Neural crest cell (in vitro differentiated cells): ENCODE results near the gene LACC1. TPM values are rescaled to one million over a fixed set of nuclear protein-coding genes. Genes with fewer than 3 reads are reported as not detected.

Experiments used
- DNase-seq: peaks from one replicate; pipeline ENCODE4 v3.0.0; 2021; ENCODE audit warnings: low read depth, mixed read lengths, low spot score
- H3K27ac Mint-ChIP-seq: one replicate; pipeline ENCODE4 v1.8.0; 2021; ENCODE audit warnings: mild to moderate bottlenecking, mixed read lengths; ENCODE audit not compliant: unreplicated experiment
- H3K27me3 Mint-ChIP-seq: 2 replicates; pipeline ENCODE4 v1.8.0; 2021; ENCODE audit warnings: low read depth, mild to moderate bottlenecking, mixed read lengths
- H3K36me3 Mint-ChIP-seq: 2 replicates; pipeline ENCODE4 v1.8.0; 2021; ENCODE audit warnings: low read depth, mild to moderate bottlenecking, mixed read lengths
- H3K4me1 Mint-ChIP-seq: 2 replicates; pipeline ENCODE4 v1.8.0; 2021; ENCODE audit warnings: mixed read lengths
- H3K4me3 Mint-ChIP-seq: one replicate; pipeline ENCODE4 v1.8.0; 2021; ENCODE audit warnings: mild to moderate bottlenecking, mixed read lengths
- H3K9me3 Mint-ChIP-seq: 2 replicates; pipeline ENCODE4 v1.8.0; 2021; ENCODE audit warnings: mixed read lengths
- total RNA-seq: library from RNA; stranded (reverse); gene quantifications from 2 replicates; pipeline ENCODE4 v1.2.1, GENCODE V29; 2021
- TF ChIP-seq, protein P1 (sequence below): fragments of 200-600 bp; sonication (generic); conservative IDR thresholded peaks from 2 replicates; pipeline ENCODE4 v1.5.0; 2021; ENCODE audit warnings: antibody characterized with exemption, mild to moderate bottlenecking

Gene LACC1
- total RNA-seq, 1 donor from 2014 or later: 0.75 TPM

- H3K27ac Mint-ChIP-seq: no peak overlapping the region
- H3K4me3 Mint-ChIP-seq: no peak overlapping the region
- H3K36me3 Mint-ChIP-seq: peaks cover 2% of the 10 kb centered on the region
- H3K9me3 Mint-ChIP-seq: peaks cover 7% of the 10 kb centered on the region
- TF ChIP-seq, protein P1, sequence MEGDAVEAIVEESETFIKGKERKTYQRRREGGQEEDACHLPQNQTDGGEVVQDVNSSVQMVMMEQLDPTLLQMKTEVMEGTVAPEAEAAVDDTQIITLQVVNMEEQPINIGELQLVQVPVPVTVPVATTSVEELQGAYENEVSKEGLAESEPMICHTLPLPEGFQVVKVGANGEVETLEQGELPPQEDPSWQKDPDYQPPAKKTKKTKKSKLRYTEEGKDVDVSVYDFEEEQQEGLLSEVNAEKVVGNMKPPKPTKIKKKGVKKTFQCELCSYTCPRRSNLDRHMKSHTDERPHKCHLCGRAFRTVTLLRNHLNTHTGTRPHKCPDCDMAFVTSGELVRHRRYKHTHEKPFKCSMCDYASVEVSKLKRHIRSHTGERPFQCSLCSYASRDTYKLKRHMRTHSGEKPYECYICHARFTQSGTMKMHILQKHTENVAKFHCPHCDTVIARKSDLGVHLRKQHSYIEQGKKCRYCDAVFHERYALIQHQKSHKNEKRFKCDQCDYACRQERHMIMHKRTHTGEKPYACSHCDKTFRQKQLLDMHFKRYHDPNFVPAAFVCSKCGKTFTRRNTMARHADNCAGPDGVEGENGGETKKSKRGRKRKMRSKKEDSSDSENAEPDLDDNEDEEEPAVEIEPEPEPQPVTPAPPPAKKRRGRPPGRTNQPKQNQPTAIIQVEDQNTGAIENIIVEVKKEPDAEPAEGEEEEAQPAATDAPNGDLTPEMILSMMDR: no peak
- DNase-seq: no peak
- H3K27me3 Mint-ChIP-seq: no peaks in the 10 kb centered on the region
- H3K4me1 Mint-ChIP-seq: peaks cover 3% of the 10 kb centered on the region
Measured at GRCh38 chr13:43933378-43933777, 53.7 kb downstream of the LACC1 start.

- Mint-ChIP-seq H3K36me3 (peaks cover 2% of the 10 kb centered on the region), H3K27ac (no peak overlapping the region), H3K27me3 (no peaks in the 10 kb centered on the region), H3K4me3 (no peak overlapping the region), H3K9me3 (peaks cover 7% of the 10 kb centered on the region), H3K4me1 (peaks cover 3% of the 10 kb centered on the region)
- DNase-seq: no peak
- TF ChIP-seq, protein P1: no peak
Measured at GRCh38 chr13:43934273-43934672, 54.6 kb downstream of the LACC1 start.

DNA sequence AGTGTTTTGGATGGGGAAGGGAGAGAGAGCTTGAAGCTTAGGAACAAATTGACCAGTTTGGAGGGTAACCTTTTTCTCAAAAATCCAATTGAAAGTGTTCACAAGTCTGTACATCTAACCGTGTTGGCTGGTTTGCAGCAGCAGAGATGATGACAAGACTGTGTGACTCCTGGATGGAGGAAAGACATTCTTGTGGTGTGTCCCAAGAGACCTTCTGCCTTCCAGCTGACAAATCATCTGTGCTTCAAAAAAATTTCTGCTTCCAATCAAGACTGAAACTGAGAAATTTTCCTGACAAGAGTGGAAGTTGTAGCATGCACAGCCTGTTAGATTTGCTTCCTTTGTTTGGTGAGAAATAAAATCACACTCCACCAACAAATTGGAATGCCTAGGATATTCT, 56.2 kb downstream of the LACC1 start:
- DNase-seq: no peak
- no peaks in the 10 kb centered on the region for H3K36me3 Mint-ChIP-seq
- H3K4me1 Mint-ChIP-seq: peaks cover 3% of the 10 kb centered on the region
- TF ChIP-seq, protein P1: no peak
- no peaks in the 10 kb centered on the region for H3K27me3 Mint-ChIP-seq
- H3K4me3 Mint-ChIP-seq: no peak overlapping the region
- peaks cover 3% of the 10 kb centered on the region for H3K9me3 Mint-ChIP-seq
- H3K27ac Mint-ChIP-seq: no peak overlapping the region

DNA sequence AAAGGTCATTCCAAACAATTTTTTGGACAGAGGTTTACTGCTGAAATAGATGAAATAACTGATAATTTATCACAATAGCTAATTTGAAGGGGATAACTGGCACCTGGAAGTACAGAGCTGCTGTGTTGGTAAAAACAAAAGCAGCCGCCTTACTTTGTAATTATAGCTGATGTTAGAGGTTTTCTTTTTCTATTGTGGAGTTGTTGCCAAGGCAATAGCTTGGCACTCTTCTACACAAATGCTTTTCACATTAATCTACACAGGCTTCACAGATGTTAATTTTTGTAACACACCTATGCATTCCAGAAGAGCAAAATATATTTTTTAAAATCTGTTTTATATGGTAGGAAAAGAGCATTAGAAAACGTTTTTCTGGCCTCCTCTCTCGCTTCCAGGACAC, 56.9 kb downstream of the LACC1 start:
- no peak for DNase-seq
- TF ChIP-seq, protein P1: no peak
- H3K36me3 Mint-ChIP-seq: no peaks in the 10 kb centered on the region
- no peak overlapping the region for H3K27ac Mint-ChIP-seq
- H3K4me1 Mint-ChIP-seq: peaks cover 3% of the 10 kb centered on the region
- no peak overlapping the region for H3K4me3 Mint-ChIP-seq
- H3K27me3 Mint-ChIP-seq: no peaks in the 10 kb centered on the region
- peaks cover 3% of the 10 kb centered on the region for H3K9me3 Mint-ChIP-seq

- TF ChIP-seq, protein P1: no peak
- DNase-seq: no peak
- Mint-ChIP-seq H3K27me3 (no peaks in the 10 kb centered on the region), H3K27ac (no peak overlapping the region), H3K4me3 (no peak overlapping the region), H3K9me3 (peaks cover 1% of the 10 kb centered on the region), H3K36me3 (no peaks in the 10 kb centered on the region), H3K4me1 (peaks cover 3% of the 10 kb centered on the region)
Measured at GRCh38 chr13:43937839-43938238, 58.1 kb downstream of the LACC1 start.

DNA sequence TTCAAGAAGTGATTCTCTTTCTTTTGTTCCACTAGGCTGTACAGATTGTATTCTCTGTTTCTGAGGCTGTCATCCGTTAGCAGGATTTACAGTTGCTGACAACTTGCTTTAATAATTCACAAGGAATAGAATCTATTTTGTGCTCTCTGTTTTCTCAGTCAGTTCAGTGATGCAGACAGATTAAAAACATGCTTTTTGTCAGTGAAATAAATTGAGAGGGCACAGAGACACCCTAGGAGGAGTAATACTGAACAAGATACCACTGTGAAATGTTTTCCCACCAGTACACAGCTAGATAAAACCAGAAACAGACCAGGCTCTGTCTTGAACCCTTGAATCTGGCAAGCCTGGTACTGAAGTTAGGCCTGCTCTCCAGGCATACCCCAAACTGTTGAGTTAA, 58.7 kb downstream of the LACC1 start:
- peaks cover 3% of the 10 kb centered on the region for H3K4me1 Mint-ChIP-seq
- no peak overlapping the region for H3K27ac Mint-ChIP-seq
- H3K27me3 Mint-ChIP-seq: no peaks in the 10 kb centered on the region
- TF ChIP-seq, protein P1: no peak
- no peaks in the 10 kb centered on the region for H3K9me3 Mint-ChIP-seq
- no peak overlapping the region for H3K4me3 Mint-ChIP-seq
- DNase-seq: no peak
- no peaks in the 10 kb centered on the region for H3K36me3 Mint-ChIP-seq
